H1 (cell line): ENCODE results near the gene TTC21A. TPM values are rescaled to one million over a fixed set of nuclear protein-coding genes. Genes with fewer than 3 reads are reported as not detected.

Experiments
- CEBPB ChIP-seq: IDR thresholded peaks from 2 replicates; pipeline ENCODE4 v1.6.1; 2012; ENCODE audit warnings: low read depth, low read length
- CHD2 ChIP-seq: IDR thresholded peaks from 2 replicates; pipeline ENCODE4 v1.6.1; 2012; ENCODE audit warnings: low read length, improper control_type of control experiment
- CREB1 ChIP-seq: IDR thresholded peaks from 2 replicates; pipeline ENCODE4 v1.6.1; 2012; ENCODE audit warnings: inconsistent platforms
- EGR1 ChIP-seq: IDR thresholded peaks from 2 replicates; pipeline ENCODE4 v1.6.1; 2011; ENCODE audit warnings: low read depth, low read length, borderline replicate concordance
- KDM4A ChIP-seq: IDR thresholded peaks from one replicate; pipeline ENCODE4 v1.7.1; 2012; ENCODE audit warnings: low read depth, mild to moderate bottlenecking, moderate library complexity, low read length, inconsistent platforms; ENCODE audit not compliant: severe bottlenecking
- POU5F1 ChIP-seq: IDR thresholded peaks from 2 replicates; pipeline ENCODE4 v1.6.1; 2011; ENCODE audit warnings: low read depth, mild to moderate bottlenecking, low read length, moderate library complexity
- RXRA ChIP-seq: IDR thresholded peaks from 2 replicates; pipeline ENCODE4 v1.6.1; 2011; ENCODE audit warnings: low read depth, mild to moderate bottlenecking, low read length, moderate library complexity; ENCODE audit not compliant: insufficient read depth
- SAP30 ChIP-seq: fragments of 300-600 bp; sonication (generic); IDR thresholded peaks from 2 replicates; pipeline ENCODE4 v1.7.1; 2012; ENCODE audit warnings: low read length, moderate library complexity, mild to moderate bottlenecking, inconsistent platforms; ENCODE audit not compliant: insufficient read depth, insufficient replicate concordance
- SP2 ChIP-seq: IDR thresholded peaks from 2 replicates; pipeline ENCODE4 v1.6.1; 2012; ENCODE audit warnings: mild to moderate bottlenecking, low read length, inconsistent platforms
- TAF7 ChIP-seq: optimal IDR thresholded peaks from 2 replicates; pipeline ENCODE3; 2011; ENCODE audit warnings: low read depth, mild to moderate bottlenecking, inconsistent platforms, low read length, moderate library complexity, borderline replicate concordance
- TBP ChIP-seq: IDR thresholded peaks from 2 replicates; pipeline ENCODE4 v1.6.1; 2011; ENCODE audit warnings: low read depth, low read length, improper control_type of control experiment
- TEAD4 ChIP-seq: IDR thresholded peaks from 2 replicates; pipeline ENCODE4 v1.6.1; 2012; ENCODE audit warnings: low read depth, low read length, inconsistent platforms, mixed read lengths
- polyA plus RNA-seq, 7 experiments: library from polyadenylated mRNA; depleted of rRNA in 3 of 7; stranded (reverse) in 5 of 7; unstranded in 2 of 7; fragments of >200 nt in 5 of 7; fragments of 200-250 nt in 2 of 7; gene quantifications; 1 replicate in 5 of 7; 2 replicates in 1 of 7; 4 replicates in 1 of 7; pipeline versions ENCODE4 v1.2.1 to v1.2.3, GENCODE V29; 2011 to 2013; ENCODE audit warnings: missing spikeins in 2 of 7, mixed read lengths in 2 of 7
- total RNA-seq: library from RNA; stranded (reverse); fragmentation: NEBNext Ultra II Directional; extraction: Animal tissue kit (Norgen Biotek cat#: 25700); gene quantifications from 2 replicates; pipeline ENCODE4 v1.2.1, GENCODE V29; 2021
- TF ChIP-seq, protein P1 (sequence below): IDR thresholded peaks from 2 replicates; pipeline ENCODE4 v1.6.1; 2012; ENCODE audit warnings: low read length, inconsistent platforms
- TF ChIP-seq, protein P2 (sequence below): IDR thresholded peaks from 2 replicates; pipeline ENCODE4 v1.6.1; 2011; ENCODE audit warnings: low read depth, mild to moderate bottlenecking, low read length; ENCODE audit not compliant: insufficient read depth

Gene TTC21A
- total and polyA plus RNA-seq, 2 of the 8 experiments (the other 6 are each of a cell fraction or from before 2014, with no cell fraction given): 2.3 to 2.8 TPM

DNA sequence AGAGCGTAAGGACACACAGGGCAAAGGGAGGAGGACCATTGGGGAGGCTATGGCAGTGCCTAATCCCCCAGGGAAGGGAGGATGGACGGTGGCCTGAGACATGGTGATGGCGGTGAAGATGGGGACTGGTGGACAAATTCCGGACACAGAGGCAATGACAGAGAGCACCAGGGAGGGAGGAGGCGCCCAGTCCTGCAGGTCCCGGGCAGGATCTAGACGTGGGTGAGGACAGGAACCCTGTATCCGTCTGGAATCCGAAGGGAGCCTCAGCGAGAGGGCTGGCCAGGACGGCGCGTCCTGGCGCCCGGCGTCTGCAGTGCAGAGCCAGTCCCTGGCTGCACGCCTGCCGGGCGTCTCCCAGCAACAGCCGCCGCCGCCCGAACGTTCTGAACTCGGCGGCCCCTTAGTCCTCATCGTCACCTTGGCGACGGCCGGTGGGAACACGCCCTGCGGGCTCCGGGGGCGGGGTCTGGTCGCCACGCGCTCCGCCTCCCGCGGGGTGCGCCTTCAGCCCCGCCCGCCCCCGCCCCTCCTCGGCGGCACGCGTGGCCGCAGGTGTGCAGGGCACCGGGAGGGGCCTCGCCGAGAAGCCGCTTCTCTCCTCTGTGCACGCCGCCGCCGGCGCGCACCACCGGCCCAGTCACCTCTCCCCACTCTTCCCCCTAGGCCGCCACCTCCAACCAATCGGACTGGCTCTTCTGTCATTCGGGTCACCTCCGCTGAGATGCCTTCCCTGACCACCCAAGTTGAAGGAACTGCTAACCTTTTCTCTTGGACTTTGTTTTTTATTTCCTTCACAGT, 73.3 kb downstream of the TTC21A start (continued):
- TF ChIP-seq CREB1 (peak; percentile 74), CEBPB (no peak), POU5F1 (no peak), KDM4A (peak; percentile 72), CHD2 (no peak), TBP (peak; percentile 62; the same call in 1 of the 2 replicates), EGR1 (peak; percentile 32; the same call in 1 of the 2 replicates), SAP30 (no peak), TAF7 (no peak), RXRA (no peak), SP2 (no peak), TEAD4 (no peak)
- TF ChIP-seq, protein P1, sequence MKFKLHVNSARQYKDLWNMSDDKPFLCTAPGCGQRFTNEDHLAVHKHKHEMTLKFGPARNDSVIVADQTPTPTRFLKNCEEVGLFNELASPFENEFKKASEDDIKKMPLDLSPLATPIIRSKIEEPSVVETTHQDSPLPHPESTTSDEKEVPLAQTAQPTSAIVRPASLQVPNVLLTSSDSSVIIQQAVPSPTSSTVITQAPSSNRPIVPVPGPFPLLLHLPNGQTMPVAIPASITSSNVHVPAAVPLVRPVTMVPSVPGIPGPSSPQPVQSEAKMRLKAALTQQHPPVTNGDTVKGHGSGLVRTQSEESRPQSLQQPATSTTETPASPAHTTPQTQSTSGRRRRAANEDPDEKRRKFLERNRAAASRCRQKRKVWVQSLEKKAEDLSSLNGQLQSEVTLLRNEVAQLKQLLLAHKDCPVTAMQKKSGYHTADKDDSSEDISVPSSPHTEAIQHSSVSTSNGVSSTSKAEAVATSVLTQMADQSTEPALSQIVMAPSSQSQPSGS: peak; percentile 16; the same call in 1 of the 2 replicates
- TF ChIP-seq, protein P2, sequence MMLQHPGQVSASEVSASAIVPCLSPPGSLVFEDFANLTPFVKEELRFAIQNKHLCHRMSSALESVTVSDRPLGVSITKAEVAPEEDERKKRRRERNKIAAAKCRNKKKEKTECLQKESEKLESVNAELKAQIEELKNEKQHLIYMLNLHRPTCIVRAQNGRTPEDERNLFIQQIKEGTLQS: no peak
